HG02885 (cell line): Measurements from ENCODE around the gene KIAA1217.

Source experiments
- ATAC-seq: cut with Tn5 transposase; IDR thresholded peaks from one replicate; pipeline ENCODE4 v1.9.1; 2021; ENCODE audit warnings: mild to moderate bottlenecking; ENCODE audit not compliant: unreplicated experiment, poor library complexity

The KIAA1217 gene

DNA sequence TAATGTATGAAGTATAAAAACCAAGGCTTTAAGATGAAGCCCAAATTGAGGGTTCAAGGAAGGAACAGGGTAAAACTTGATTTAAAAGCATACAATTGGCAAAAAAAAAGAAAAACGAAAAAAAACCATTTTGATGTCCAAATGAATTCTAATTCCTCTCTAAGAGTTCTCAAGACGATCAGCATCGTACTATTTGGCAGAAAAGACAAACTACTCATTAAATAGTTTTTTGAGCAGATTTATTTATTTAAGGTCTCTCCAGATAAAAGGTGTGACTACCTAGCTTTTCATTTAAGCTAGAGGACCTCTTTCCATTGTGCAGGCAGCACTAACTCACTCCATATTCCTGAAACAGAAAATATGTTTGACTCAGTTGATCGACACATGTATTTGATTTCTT lies 245.0 kb downstream of the KIAA1217 start:
- ATAC-seq, result no peak

DNA sequence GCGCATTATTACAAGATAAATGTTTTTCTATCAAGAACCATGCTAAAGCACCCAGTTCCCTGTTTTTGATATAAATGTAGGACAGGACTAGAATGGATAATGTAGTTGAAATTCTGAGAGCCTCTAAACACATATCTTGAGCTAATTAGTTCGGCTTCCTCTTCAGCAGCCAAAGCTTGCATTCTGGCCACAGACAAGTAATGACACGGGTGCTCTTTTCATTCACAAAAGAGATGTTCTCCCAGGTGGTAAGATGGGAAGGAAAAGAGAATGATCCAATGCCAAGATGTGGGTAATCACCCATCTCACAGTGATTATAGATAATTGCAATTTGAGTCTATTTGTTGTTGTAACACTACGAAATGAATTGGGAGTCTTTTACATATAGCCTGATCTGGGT lies 246.5 kb downstream of the KIAA1217 start:
- ATAC-seq, result no peak

DNA sequence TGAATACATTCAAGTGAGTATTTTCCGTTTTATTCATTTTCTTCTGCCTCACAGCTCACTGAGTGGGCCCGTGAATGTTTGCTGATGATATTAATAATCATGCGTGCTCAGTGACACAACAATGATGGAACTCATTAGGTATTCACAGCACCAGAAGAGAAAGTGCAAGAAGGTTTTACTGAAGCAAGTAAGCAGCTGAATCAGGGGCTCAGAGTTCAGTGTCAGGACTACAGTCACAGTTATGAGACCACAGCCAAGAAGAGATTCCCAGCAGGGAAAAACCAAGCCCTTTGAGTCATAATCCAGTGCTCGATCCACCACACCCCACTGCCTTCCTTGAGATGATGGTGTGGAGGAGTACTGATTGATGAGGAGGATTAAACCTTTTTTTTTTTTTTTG lies 247.4 kb downstream of the KIAA1217 start:
- ATAC-seq, result no peak

- no peak for ATAC-seq
Measured at GRCh38 chr10:24457661-24458318, 248.9 kb downstream of the KIAA1217 start.

DNA sequence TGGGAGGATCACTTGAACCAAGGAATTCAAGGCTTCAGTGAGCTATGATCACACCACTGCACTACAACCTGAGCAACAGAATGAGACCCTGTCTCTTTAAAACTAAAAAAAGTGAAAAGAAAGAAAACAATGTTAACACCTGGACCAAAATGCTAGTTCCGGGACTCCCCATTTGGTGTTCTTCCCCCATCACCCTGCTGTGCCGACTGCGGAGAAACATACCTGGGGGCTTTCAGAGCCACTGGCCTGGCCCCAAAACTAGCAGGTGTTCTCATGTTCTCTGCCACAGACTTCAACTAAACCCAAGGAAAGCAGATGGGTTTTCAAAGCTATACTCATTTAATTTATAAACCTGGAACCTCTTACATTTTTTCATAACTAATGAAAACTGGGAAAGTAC lies 250.9 kb downstream of the KIAA1217 start:
- no peak for ATAC-seq

- ATAC-seq, result no peak
Measured at GRCh38 chr10:24462291-24462813, 253.4 kb downstream of the KIAA1217 start.

DNA sequence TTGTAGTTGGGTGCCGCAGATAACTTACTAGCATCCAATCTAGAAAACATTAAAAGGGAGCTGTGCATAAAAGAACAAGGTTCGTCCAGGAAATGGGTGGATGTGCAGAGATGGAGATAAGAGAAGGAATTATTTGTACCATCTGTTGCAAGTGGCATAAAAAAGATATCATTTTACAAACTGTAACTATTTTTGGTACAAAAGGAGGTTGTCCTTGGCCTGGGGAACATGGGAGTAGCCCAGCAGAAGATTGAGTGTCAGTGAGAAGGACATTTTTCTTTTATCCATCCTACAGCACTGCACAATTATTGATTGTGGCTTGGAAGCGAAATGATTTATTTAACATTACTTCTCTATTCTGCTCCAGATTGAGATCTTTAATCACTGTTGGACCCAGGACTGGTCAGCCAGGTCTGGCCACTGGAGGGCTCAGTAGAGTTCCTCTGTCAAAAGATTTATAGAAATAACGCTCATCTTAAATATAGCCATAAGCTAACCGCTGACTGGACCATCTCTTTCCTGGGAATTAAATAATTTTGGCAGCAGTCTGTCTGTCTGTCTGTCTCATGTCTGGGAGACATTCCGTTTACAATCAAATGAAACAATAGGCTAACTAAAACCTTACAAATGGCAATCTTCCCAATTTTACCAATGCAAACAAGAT lies 254.1 kb downstream of the KIAA1217 start:
- no peak for ATAC-seq

- ATAC-seq, result peak; percentile 82
Measured at GRCh38 chr10:24463611-24464426, 254.9 kb downstream of the KIAA1217 start.

DNA sequence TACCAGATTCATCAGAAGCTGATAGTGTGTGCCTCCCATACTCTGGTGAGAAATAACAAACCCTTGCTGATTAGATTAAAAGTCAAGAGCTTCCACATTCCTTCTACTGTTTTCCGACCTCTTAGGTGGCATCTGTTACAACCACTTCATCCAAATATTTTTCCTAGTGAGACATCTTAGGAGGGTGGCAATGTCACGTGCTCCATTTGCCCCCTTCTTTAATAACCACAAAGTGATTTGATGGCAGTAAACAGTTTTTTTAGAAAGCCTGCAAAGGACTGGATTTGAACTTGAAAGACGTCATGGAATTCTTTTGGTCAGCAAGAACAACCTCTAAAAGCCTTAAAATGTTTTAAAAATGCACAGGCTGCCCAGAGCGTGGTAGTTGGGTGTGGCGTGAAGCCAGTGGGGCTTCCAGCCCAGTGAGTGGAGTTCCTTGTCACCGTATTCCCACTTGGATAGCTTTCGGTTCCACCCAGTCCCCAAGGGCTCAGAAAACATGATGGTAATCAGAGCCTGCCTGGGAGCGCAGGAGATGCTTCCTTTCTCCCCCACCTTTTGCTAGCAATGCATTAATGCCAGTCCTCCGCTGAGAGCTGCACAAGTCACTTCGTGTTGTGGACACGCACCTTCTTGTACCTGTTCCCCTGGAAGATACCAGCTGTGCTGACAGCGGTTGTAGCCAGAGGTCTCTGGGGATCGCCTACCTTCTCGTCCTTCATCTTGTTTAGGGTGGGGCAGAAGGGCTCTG lies 256.4 kb downstream of the KIAA1217 start:
- no peak for ATAC-seq

GRCh38 chr10:24465891-24466818 lies 257.2 kb downstream of the KIAA1217 start:
- ATAC-seq, result peak; percentile 53

DNA sequence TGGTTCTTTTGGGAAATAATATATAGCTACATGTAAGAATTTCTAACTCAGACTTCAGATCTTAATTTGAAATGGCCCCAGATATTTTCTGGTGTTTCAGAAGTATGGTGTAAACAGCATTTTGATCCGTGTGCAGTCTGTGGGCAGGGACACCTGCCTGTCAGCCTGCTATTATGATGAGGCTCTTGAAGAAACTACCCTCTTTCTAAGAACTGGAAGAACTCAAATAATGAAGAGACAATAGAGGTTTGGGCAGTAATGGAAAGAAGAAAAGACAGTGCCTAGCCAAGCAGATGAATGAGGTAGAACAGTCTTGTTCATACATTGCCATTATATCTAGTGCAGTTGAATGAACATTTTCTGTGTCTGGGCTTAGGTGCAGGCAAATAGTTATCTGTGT lies 258.2 kb downstream of the KIAA1217 start:
- no peak for ATAC-seq

- ATAC-seq, result no peak
Measured at GRCh38 chr10:24467605-24468004, 258.7 kb downstream of the KIAA1217 start.

GRCh38 chr10:24468281-24468751 lies 259.4 kb downstream of the KIAA1217 start:
- ATAC-seq, result no peak

DNA sequence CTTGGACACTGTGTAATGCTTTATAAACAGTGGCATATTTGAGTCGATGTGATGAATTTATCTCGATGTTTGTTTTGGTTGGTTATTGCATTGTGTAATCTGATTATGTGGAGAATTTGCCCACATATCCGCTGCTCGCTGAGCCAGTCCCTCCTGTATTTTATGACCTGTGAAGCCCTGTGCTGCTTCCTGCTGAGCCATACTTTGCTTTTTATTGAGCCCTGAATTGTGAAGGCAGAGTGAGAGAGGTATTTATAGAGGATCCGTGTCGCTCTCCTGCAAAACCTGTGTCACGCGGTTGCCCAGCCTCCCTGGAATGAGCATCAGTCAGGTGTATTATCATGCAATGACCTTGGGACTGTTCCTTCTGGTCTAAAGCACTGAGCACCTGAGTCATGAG lies 261.1 kb downstream of the KIAA1217 start:
- ATAC-seq, result no peak

DNA sequence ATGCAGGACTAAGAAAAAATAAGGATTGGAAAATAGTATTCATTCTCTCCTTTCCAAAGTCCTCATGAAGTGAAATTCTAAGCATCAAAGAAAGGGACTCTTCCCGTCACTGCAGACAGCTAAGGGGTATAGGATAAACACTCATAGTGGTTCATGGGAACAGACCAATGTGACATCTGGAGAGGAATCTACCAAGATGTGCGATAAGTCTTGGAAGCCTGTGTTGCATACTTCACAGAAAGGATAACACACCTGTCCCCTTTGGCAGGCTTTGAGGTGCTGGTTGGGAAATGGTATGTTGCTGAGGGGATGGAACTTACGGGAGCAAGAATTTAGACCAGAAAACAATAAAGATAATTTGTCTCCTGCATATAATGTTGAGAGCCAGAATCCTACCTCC lies 266.7 kb downstream of the KIAA1217 start:
- ATAC-seq, result no peak

DNA sequence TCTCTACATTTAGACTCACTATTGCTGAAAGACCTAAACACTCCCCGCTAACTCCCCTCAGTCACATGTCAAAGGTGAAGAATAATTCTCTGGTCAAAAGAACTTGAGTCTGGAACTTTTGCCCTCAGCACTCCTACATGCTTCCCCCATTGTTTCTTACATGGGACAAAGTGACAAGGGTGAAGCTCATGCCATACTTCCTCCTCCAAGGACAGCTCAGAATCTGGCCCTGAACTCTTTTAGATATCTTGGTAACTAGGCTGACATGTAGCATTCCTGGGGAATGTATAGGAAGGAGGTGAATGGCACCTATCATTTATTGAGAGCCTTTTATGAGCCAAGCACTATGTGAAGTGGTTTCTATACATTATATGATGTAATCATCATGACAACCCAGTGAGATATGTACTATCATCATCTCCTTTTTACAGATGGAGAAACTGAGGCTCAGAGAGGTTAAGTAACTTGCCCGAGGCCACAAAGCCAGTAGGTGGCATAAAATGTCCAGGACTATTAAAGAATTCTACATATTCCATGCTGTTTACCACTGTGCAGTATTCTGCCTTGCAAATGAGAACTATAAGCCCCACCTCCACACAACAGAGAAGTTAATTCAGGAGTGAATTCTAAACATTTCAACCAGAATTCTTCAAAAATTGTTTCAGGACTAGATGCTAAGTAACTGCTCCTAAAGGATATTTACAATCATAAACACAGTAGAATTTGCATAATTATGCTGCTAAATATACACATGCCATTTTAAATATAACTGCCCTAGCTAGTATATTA lies 268.2 kb downstream of the KIAA1217 start:
- ATAC-seq, result no peak

- ATAC-seq, result no peak
Measured at GRCh38 chr10:24477915-24478314, 269.0 kb downstream of the KIAA1217 start.

- ATAC-seq, result no peak
Measured at GRCh38 chr10:24479806-24480205, 270.9 kb downstream of the KIAA1217 start.
